ENCODE results near the gene SNX17. TPM values are rescaled to one million over a fixed set of nuclear protein-coding genes. Genes with fewer than 3 reads are reported as not detected.

The SNX17 gene
- total RNA-seq, 1 experiment from 2014 or later: 116 TPM

DNA sequence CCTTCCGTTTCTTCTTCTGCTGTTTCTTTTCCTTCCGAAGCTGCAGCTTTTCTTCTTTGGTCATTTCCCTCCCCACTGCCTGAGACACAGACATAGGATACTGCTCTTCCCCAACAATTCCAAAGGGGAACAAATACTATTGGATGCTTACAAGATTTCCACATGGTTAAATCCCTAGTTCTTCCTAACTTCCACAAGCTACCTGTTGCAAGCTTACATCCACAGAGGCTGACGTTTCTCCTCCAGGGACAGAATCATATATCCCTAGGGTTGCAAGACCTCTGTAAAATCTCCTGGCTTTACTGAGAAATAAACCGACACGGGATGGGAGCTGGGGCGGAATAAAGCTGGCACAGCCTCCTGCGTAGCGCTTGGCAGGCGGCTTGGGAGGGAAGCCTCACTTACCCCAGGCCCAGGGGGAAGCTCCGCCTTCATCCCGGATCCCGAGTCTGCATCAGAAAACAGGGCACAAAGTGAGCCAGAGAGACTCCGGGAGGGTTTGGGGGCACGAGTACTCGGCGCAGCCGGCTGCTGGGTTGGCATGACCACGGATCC is 868 bp upstream of the SNX17 start:
- Histone ChIP-seq H3K9me3 (ENCODE audit: control insufficient read depth, insufficient read depth, low read depth, low read length) (no peaks in the 10 kb centered on the region), H3K4me1 (ENCODE audit: control insufficient read depth, insufficient read depth, low read length) (peaks cover 18% of the 10 kb centered on the region), H3K27me3 (ENCODE audit: control insufficient read depth, insufficient read depth, low read length) (no peaks in the 10 kb centered on the region), H3K27ac (ENCODE audit: low read length) (peak overlapping the region; percentile 94), H3K36me3 (ENCODE audit: control insufficient read depth, insufficient read depth, low read length) (peaks cover 19% of the 10 kb centered on the region), H3K4me3 (ENCODE audit: low read depth in 2 of 2, low read length in 2 of 2) (peak overlapping the region; percentile 97 to 99)
- no peak for DNase-seq (ENCODE audit: low read depth, low spot score)
- POLR2A ChIA-PET: interaction anchor here (0.7 to 1.7 kb wide), 2 partner anchors 59 to 156 kb away, joined by 3 to 6 read pairs; no protein-coding TSS in a partner anchor
- TF ChIP-seq POLR2AphosphoS5 (IDR thresholded peaks at IDR 0.05; ENCODE audit: low read depth, low read length) (no peak), SIN3A (IDR thresholded peaks at IDR 0.05; ENCODE audit: borderline replicate concordance, insufficient read depth, low read depth, low read length) (no peak), TCF7L2 (IDR thresholded peaks at IDR 0.05; ENCODE audit: low read depth, low read length) (no peak)
- TF ChIP-seq, protein P1, sequence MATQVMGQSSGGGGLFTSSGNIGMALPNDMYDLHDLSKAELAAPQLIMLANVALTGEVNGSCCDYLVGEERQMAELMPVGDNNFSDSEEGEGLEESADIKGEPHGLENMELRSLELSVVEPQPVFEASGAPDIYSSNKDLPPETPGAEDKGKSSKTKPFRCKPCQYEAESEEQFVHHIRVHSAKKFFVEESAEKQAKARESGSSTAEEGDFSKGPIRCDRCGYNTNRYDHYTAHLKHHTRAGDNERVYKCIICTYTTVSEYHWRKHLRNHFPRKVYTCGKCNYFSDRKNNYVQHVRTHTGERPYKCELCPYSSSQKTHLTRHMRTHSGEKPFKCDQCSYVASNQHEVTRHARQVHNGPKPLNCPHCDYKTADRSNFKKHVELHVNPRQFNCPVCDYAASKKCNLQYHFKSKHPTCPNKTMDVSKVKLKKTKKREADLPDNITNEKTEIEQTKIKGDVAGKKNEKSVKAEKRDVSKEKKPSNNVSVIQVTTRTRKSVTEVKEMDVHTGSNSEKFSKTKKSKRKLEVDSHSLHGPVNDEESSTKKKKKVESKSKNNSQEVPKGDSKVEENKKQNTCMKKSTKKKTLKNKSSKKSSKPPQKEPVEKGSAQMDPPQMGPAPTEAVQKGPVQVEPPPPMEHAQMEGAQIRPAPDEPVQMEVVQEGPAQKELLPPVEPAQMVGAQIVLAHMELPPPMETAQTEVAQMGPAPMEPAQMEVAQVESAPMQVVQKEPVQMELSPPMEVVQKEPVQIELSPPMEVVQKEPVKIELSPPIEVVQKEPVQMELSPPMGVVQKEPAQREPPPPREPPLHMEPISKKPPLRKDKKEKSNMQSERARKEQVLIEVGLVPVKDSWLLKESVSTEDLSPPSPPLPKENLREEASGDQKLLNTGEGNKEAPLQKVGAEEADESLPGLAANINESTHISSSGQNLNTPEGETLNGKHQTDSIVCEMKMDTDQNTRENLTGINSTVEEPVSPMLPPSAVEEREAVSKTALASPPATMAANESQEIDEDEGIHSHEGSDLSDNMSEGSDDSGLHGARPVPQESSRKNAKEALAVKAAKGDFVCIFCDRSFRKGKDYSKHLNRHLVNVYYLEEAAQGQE (IDR thresholded peaks at IDR 0.05; ENCODE audit: insufficient read depth in 1 of 2, low read depth in 2 of 2, low read length in 1 of 2): no peak
- TF ChIP-seq, protein P2, sequence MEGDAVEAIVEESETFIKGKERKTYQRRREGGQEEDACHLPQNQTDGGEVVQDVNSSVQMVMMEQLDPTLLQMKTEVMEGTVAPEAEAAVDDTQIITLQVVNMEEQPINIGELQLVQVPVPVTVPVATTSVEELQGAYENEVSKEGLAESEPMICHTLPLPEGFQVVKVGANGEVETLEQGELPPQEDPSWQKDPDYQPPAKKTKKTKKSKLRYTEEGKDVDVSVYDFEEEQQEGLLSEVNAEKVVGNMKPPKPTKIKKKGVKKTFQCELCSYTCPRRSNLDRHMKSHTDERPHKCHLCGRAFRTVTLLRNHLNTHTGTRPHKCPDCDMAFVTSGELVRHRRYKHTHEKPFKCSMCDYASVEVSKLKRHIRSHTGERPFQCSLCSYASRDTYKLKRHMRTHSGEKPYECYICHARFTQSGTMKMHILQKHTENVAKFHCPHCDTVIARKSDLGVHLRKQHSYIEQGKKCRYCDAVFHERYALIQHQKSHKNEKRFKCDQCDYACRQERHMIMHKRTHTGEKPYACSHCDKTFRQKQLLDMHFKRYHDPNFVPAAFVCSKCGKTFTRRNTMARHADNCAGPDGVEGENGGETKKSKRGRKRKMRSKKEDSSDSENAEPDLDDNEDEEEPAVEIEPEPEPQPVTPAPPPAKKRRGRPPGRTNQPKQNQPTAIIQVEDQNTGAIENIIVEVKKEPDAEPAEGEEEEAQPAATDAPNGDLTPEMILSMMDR (IDR thresholded peaks at IDR 0.05): no peak
- CTCF ChIA-PET: no interaction called here
- no TSS peak for BruUV-seq (replicated peaks)
- ATAC-seq: peak; percentile 67
- in situ Hi-C loops (cut with HindIII; ENCODE audit: low pct_unique_long_range_greater_than_20kb, low sequenced_read_pairs) (no loop called here), intact Hi-C loops (cut with micrococcal nuclease; ENCODE audit: unreplicated experiment) (no loop called here)

DNA sequence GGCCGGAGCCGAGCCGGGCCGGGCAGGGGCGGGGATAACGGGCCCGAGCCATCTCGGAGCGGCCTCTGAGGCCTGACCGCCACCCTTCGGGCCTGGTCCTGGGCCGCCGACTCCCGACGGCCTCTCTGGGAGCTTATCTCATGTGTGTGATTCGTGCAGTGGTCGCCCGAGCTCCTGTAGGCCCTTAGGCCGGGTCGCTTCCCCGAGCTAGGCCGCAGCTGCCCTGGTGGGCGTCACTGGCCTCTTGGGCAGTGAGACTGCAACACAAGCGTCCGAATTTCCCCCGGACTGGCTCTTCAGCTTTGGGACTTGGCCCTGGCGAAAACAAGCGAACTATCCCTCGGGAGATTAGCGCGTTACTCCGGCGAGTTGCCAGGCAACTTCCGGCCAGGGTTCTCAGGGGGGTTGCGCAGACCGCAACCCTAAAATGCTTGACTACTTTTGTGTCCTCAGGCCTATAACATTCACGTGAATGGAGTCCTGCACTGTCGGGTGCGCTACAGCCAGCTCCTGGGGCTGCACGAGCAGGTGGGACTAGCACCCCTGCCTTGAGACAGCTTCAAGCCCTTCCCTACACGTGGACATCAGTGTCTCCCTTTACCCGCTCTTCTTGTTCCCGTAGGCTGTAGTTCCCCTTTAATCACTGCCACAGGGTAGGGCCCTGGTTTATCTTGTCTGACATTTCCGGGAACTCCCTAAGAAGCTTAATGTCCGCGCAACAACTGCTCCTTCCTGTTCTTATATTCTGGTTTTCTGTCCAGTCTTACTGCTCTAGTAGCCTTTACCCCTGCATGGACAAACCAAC is 602 bp downstream of the SNX17 start:
- in situ Hi-C loops (cut with HindIII; ENCODE audit: low pct_unique_long_range_greater_than_20kb, low sequenced_read_pairs) (no loop called here), intact Hi-C loops (cut with micrococcal nuclease; ENCODE audit: unreplicated experiment) (no loop called here)
- POLR2A ChIA-PET: no interaction called here
- peak; percentile 63 for ATAC-seq
- Histone ChIP-seq H3K27me3 (ENCODE audit: control insufficient read depth, insufficient read depth, low read length) (no peaks in the 10 kb centered on the region), H3K4me1 (ENCODE audit: control insufficient read depth, insufficient read depth, low read length) (peaks cover 21% of the 10 kb centered on the region), H3K27ac (ENCODE audit: low read length) (peak overlapping the region; percentile 89), H3K9me3 (ENCODE audit: control insufficient read depth, insufficient read depth, low read depth, low read length) (no peaks in the 10 kb centered on the region), H3K4me3 (ENCODE audit: low read depth in 2 of 2, low read length in 2 of 2) (peak overlapping the region; percentile 97 to 99), H3K36me3 (ENCODE audit: control insufficient read depth, insufficient read depth, low read length) (peaks cover 15% of the 10 kb centered on the region)
- CTCF ChIA-PET: no interaction called here
- no TSS peak for BruUV-seq (replicated peaks)
- peak; percentile 27; the same call in 1 of the 2 replicates for TF ChIP-seq POLR2AphosphoS5 (IDR thresholded peaks at IDR 0.05; ENCODE audit: low read depth, low read length)
- TF ChIP-seq, protein P2 (IDR thresholded peaks at IDR 0.05): no peak
- DNase-seq (ENCODE audit: low read depth, low spot score): no peak
